Pons (tissue), 1 donor: ENCODE data around the gene CFAP20.
"Not testable (repeated sequence)": the region's sequence is repeated elsewhere in the genome, so short reads cannot be mapped to it uniquely, and the experiment has no call there.

Experiments
- DNase-seq: peaks from one replicate; pipeline ENCODE4 v3.0.0-alpha.2; 2016; ENCODE audit warnings: low spot score

CFAP20 gene

GRCh38 chr16:58096249-58096648 is 32.9 kb downstream of the CFAP20 start:
- no peak for DNase-seq

- DNase-seq = not testable (repeated sequence)
These were observed 33.6 kb downstream of the CFAP20 start for GRCh38 chr16:58095575-58095960.

GRCh38 chr16:58094791-58095574 is 34.2 kb downstream of the CFAP20 start:
- DNase-seq = no peak

- no peak for DNase-seq
These were observed 35.2 kb downstream of the CFAP20 start for GRCh38 chr16:58094026-58094425.

- DNase-seq = not testable (repeated sequence)
These were observed 38.8 kb downstream of the CFAP20 start for GRCh38 chr16:58090396-58090795.

- DNase-seq = no peak
These were observed 41.1 kb downstream of the CFAP20 start for GRCh38 chr16:58088091-58088490.

GRCh38 chr16:58087209-58087913 is 41.8 kb downstream of the CFAP20 start:
- no peak for DNase-seq

- DNase-seq = no peak
These were observed 42.6 kb downstream of the CFAP20 start for GRCh38 chr16:58086381-58087208.

GRCh38 chr16:58085584-58086251 is 43.5 kb downstream of the CFAP20 start:
- DNase-seq = no peak

- no peak for DNase-seq
These were observed 44.0 kb downstream of the CFAP20 start for GRCh38 chr16:58085171-58085570.

- no peak for DNase-seq
These were observed 44.5 kb downstream of the CFAP20 start for GRCh38 chr16:58084635-58085034.

- no peak for DNase-seq
These were observed 46.8 kb downstream of the CFAP20 start for GRCh38 chr16:58082381-58082780.

GRCh38 chr16:58080657-58081056 is 48.5 kb downstream of the CFAP20 start:
- DNase-seq = not testable (repeated sequence)

- DNase-seq = no peak
These were observed 51.4 kb downstream of the CFAP20 start for GRCh38 chr16:58077796-58078195.

GRCh38 chr16:58076514-58076913 is 52.7 kb downstream of the CFAP20 start:
- DNase-seq = no peak

GRCh38 chr16:58074657-58075056 is 54.5 kb downstream of the CFAP20 start:
- DNase-seq = no peak

GRCh38 chr16:58073086-58073485 is 56.1 kb downstream of the CFAP20 start:
- DNase-seq = not testable (repeated sequence)

GRCh38 chr16:58072134-58072533 is 57.0 kb downstream of the CFAP20 start:
- DNase-seq = not testable (repeated sequence)

GRCh38 chr16:58070585-58070984 is 58.6 kb downstream of the CFAP20 start:
- DNase-seq = no peak
